Limb (tissue), 2 donors: ENCODE measurements around the gene DNM1.

Experiments
- DNase-seq, 2 donors: peaks; one replicate each; pipeline ENCODE4 v3.0.0-alpha.2; 2016; ENCODE audit errors: extremely low spot score in 2 of 2

Gene DNM1

GRCh38 chr9:128250839-128251731 is 47.9 kb downstream of the DNM1 start:
- DNase-seq = no peak

- no peak for DNase-seq
Observed at GRCh38 chr9:128251732-128252100, 48.5 kb downstream of the DNM1 start.

DNA sequence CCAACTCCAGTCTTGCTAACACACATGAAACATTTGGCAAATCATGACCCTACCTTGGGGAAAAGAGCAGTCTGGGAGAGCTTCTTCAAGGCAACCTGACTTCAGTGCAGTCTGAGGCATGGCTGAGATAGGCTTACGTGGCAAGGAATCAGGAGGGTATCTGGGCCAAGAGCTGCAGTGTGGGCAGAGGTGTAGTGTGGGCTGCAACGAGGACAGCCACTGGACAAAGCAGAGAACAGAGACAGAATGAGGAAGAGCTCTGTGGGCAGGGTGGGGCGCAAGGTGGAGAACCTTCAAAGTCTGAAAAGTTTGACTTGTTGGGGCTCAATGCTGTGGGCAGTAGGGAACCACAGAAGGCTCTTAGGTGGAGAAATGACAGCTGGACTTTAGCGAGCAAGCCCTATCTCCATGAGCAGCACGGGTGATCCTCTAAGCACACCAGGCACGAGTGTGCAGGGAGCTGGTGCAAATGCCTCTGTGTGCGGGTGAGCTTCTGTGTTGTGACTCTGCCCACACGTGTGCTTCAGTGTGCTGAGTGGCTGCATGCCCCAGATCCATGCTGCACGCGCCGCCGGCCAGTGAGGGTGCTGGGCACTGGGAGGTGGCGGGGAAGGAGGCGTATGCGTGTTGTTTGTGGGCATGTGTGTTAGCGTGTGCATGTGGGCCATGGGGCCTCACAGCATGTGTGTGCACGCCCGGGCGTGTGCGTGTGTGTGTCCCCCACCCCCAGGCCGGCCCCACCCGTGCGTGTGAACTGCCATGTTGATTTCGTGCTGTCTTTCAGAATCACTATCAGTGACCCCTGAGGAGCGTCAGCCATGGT is 49.3 kb downstream of the DNM1 start:
- no peak for DNase-seq

GRCh38 chr9:128253140-128253990 is 50.2 kb downstream of the DNM1 start:
- DNase-seq = no peak

- DNase-seq = no peak
Observed at GRCh38 chr9:128253991-128254346, 50.8 kb downstream of the DNM1 start.

- DNase-seq = no peak
Observed at GRCh38 chr9:128254362-128254761, 51.2 kb downstream of the DNM1 start.

DNA sequence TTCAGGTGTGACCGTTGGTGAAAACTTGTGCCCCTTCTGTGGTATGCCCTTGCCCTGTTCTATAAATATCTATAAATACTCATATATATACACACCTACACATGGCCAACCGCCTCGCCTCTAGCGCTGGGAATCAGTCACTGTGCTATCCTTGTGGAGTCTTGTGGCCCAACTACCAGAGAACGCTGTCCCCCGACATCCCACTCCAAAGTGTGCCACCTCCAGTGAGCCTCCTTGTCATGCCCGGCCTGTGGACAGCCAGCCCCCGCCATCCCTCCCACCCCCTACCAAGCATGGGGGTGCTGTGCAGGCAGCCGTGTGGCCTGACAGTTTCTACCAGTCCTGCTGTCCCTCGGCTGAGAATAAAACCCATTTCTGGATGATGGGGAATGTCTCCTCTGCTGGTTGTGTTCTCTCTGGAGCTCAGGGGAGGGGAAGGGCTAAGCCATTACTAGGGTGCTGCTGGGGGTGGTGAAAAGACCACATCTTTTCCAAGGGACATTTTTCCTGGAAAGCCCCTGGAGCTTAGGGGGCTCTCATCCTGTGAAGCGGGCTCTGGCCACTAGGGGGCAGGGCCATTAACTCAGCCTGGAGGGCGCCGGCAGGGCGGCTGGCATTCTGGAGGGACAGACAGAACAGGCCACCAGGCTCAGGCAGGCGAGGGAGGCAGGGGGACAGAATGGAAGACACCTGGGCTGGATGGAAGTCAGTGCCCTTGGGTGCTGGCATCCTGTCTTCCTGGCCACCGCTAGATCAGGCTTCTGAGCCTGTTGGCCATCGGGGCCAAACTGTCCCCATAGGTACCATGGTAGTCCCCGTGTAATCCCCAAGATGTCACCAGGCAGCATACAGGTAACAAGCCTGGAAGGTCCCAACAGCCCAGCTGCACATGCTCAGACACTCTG is 51.9 kb downstream of the DNM1 start:
- peak; percentile 54 to 77 for DNase-seq

- DNase-seq = no peak
Observed at GRCh38 chr9:128257086-128257825, 54.1 kb downstream of the DNM1 start.

DNA sequence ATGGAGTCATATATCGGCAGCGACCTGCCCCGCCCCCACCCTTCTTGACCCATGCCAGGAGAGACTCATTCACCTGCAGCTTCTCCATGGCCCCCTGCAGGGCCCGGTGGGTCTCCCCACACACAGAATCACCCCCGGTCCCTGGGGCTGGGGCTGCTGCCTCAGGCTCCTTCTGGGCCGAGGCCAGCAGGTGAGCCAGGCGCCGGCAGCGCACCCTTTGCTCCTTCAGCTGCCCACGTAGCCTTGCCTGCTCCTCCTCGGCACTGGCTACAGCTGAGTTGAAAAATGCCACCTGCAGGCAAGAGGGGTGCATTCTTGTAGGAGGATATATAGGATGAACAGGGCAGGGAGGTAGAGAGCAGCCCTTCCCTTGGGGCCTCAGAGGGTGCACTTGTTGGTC is 54.7 kb downstream of the DNM1 start:
- no peak for DNase-seq

GRCh38 chr9:128258326-128258725 is 55.1 kb downstream of the DNM1 start:
- no peak for DNase-seq

- no peak for DNase-seq
Observed at GRCh38 chr9:128259156-128259555, 56.0 kb downstream of the DNM1 start.

GRCh38 chr9:128260340-128260739 is 57.2 kb downstream of the DNM1 start:
- DNase-seq = no peak

DNA sequence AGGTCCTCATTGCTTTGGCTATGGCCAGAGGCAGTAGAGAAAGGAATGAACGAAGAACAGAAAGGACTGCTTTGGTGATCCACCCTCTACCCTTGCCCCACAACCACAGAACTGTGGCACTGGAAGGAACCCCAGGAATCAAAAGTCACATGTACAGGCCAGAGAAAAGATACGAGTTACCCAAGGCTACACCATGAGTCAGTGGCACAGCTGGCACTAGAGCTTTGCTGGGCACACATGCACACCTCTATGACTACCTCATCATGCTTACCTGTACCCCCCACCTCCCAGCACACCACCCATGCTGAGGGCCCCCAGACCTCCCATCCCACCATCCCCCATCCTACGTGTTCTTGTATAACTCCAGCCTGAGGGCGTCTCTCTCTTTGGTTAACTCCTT is 59.5 kb downstream of the DNM1 start:
- no peak for DNase-seq

- no peak for DNase-seq
Observed at GRCh38 chr9:128265348-128265847, 62.2 kb downstream of the DNM1 start.

DNA sequence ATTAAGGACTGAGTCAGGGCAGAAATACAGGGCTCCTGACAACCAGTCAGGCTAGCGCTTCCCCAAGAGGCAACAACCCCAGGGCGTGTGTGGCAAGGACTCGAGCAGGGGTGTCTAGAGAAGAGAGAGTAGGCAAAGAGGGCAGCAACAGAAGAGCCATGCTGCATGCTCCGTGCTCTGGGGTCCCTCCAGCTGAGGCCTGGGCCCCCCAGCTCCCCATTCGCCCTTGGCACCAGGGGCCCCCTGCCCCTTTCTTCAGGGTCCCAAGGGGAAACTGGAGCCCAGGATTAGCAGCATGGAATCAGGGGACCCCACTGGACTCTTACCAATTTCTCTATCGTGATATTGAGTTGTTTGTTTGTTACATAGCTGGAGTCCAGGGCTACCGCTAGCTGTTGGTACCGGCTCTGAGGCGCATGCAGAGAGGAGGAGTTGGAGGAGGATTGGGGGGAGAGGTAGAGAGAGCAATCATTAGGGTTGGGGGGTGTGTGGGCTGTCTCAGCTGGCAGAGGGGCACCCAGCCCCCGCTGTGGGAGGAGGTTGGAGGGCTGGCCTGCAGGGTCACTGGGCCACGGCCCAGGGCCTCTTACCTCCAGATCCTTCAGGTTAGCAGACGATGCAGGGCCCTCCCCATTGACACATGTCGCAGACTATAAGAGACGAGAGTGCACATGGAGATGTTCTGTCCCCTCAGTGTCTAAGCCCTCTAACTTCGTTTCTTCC is 63.9 kb downstream of the DNM1 start:
- DNase-seq = no peak

DNA sequence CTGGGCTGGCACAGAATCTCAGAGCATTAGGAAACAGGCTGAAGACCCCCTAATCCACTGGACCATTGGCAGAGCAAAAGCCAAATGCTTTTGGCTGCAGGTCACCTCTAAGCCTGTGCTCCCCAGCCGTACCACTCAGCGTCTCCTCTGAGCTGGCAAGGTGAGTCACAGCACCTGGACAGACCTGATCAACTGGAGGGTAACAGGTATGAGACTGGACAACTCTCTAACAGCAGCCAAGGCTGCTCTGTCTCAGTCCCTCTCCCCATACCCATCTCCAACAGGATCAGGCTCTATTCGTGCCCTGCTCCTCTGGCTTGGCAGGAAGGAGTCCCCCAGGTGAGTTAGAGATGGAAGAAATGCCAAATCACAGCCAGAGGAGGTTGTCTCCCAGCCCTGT is 67.9 kb downstream of the DNM1 start:
- no peak for DNase-seq

DNA sequence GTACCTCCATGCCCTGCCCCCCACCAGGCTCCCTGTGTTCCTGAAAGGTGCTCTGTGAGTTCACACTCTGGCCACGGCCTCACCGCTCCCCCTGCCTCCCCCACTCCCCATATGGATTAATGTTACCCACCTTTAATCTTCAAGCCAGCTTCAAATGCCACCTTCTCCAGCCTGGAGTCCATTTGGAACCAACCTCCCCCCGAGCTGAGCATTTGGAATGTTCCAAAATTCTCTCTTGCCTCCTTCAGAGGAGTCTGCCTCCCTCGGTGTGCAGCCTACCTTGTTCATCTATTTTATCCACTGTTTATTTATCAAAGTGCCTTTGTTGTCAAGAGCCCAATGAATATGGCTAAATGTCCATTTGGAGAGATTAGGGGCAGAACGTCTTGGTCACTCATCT is 68.3 kb downstream of the DNM1 start:
- DNase-seq = no peak

DNA sequence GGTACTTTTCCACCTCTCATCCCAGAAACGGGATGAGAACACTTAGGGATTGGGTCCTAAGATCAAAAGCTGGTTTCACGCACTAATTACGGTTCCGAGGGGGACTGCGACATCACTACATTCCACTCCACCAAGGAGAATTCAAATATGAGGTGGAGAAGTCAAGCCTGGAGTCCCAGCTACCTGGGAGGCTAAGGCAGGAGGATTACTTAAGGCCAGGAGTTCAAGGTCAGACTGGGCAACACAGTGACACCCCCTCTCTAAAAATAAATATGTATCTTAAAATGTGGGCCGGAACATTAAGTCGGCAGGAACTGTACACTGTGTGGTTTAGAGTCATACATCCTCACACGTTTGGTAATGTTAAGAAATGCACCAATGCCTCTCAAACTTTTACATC is 71.1 kb downstream of the DNM1 start:
- DNase-seq = no peak
